WI38 (cell line): Measurements from ENCODE around the gene KCNG2.
"Not testable (repeated sequence)": the region's sequence is repeated elsewhere in the genome, so short reads cannot be mapped to it uniquely, and the experiment has no call there.

ENCODE experiments used
- H3K4me3 ChIP-seq: 2 replicates; pipeline ENCODE4 v1.5.1; 2011; ENCODE audit warnings: low read depth, mild to moderate bottlenecking, control low read depth, low read length
- TF ChIP-seq, protein P1 (sequence below): IDR thresholded peaks from 2 replicates; pipeline ENCODE4 v1.5.1; 2012; ENCODE audit warnings: low read depth, mild to moderate bottlenecking, control low read depth, low read length

KCNG2 gene

GRCh38 chr18:79875931-79876461 is 78.3 kb downstream of the KCNG2 start:
- H3K4me3 ChIP-seq, result no peak overlapping the region
- TF ChIP-seq, protein P1, sequence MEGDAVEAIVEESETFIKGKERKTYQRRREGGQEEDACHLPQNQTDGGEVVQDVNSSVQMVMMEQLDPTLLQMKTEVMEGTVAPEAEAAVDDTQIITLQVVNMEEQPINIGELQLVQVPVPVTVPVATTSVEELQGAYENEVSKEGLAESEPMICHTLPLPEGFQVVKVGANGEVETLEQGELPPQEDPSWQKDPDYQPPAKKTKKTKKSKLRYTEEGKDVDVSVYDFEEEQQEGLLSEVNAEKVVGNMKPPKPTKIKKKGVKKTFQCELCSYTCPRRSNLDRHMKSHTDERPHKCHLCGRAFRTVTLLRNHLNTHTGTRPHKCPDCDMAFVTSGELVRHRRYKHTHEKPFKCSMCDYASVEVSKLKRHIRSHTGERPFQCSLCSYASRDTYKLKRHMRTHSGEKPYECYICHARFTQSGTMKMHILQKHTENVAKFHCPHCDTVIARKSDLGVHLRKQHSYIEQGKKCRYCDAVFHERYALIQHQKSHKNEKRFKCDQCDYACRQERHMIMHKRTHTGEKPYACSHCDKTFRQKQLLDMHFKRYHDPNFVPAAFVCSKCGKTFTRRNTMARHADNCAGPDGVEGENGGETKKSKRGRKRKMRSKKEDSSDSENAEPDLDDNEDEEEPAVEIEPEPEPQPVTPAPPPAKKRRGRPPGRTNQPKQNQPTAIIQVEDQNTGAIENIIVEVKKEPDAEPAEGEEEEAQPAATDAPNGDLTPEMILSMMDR, result no peak

- TF ChIP-seq, protein P1, result no peak
- no peak overlapping the region for H3K4me3 ChIP-seq
These were observed 78.8 kb downstream of the KCNG2 start for GRCh38 chr18:79876497-79876896.

GRCh38 chr18:79877163-79878091 is 79.7 kb downstream of the KCNG2 start:
- TF ChIP-seq, protein P1, result no peak
- no peak overlapping the region for H3K4me3 ChIP-seq

DNA sequence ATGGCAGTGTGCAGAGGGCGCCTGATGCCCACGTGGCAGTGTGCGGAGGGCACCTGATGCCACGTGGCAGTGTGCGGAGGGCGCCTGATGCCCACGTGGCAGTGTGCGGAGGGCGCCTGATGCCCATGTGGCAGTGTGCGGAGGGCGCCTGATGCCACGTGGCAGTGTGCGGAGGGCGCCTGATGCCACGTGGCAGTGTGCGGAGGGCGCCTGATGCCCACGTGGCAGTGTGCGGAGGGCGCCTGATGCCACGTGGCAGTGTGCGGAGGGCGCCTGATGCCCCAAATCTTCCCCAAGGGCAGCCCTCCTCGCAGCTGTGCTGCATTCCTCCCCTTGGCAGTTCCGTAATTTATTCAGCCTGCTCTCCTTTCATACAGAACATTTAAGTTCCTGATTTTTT is 80.5 kb downstream of the KCNG2 start:
- H3K4me3 ChIP-seq, result not testable (repeated sequence)

DNA sequence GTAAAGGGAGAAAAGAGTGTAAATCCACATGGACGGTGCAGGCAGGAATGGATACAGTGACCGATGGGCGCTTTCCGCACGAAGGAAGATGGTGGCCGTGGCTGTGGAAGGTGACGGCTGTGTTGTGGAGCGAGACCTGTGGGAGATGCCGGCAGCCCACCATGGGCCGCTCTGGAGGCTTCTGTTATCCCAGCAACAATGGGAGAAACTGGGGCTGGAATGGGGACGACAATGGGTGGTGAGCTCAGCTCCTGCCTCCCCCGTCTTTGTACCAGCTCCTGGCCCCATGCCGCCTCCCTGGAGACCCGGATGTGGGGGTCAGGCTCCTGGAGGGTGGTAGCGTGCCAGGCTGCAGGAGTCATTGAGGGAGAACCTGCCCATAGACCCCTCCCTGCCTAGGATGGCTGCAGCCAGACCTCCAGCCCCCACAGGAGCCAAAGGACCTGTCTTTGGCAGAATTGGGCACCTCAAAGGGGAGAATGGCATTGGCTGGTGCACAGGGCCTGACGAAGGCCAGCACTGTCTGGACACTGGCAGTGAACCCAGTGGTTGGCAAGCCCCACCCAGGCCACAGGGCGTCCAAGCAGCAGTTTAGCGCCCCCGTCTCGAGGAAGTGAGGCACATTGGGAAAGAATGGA is 81.1 kb downstream of the KCNG2 start:
- no peak overlapping the region for H3K4me3 ChIP-seq
- TF ChIP-seq, protein P1, result no peak

DNA sequence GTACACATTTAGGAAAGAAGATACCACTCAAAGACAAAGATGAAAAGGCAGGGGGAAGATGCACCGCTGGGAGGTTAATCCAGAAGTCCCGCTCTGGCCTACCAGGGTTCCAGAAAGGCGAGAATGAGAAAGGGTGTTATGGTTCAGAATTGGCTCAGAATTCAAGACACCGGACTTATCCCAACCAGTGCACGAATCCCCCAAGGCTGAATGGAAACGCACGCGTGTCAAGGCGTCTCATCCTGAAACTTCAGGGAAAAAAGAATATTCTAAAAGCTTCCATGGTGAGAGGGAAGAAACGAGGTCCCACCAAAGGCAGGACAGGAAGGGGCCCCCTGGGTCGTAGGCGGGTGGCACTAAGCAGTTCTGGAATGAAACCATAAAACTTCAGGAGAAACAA is 81.8 kb downstream of the KCNG2 start:
- TF ChIP-seq, protein P1, result no peak
- no peak overlapping the region for H3K4me3 ChIP-seq

GRCh38 chr18:79881695-79882094 is 84.0 kb downstream of the KCNG2 start:
- TF ChIP-seq, protein P1, result no peak

More at GRCh38 chr18:79881695-79882094, 84.0 kb downstream of the KCNG2 start:
- no peak overlapping the region for H3K4me3 ChIP-seq
